ENCODE results near the gene LOXHD1. TPM values are rescaled to one million over a fixed set of nuclear protein-coding genes. Genes with fewer than 3 reads are reported as not detected.

The LOXHD1 gene
- total and polyA plus RNA-seq, 3 donors from 2014 or later: 11.3 to 59.4 (median 29.6) TPM

GRCh38 chr18:46570134-46570533 lies 86.9 kb downstream of the LOXHD1 start:
- Histone ChIP-seq H3K4me3 (no peak overlapping the region), H3K27me3 (no peaks in the 10 kb centered on the region), H3K36me3 (ENCODE audit: low read depth, missing control alignments) (no peaks in the 10 kb centered on the region), H3K9me3 (no peaks in the 10 kb centered on the region), H3K4me1 (no peaks in the 10 kb centered on the region), H3K27ac (no peak overlapping the region)
- 73 to 86% methylated on average over 5 of the region's 5 CpGs for WGBS, 2 donors
- no peak for TF ChIP-seq POLR2A (IDR thresholded peaks at IDR 0.05)
- no peak for TF ChIP-seq CTCF (IDR thresholded peaks at IDR 0.05)
- DNase-seq: no peak
- intact Hi-C loops (cut with DNase I; ENCODE audit: low total_unique reads): no loop called here

- no peaks in the 10 kb centered on the region for H3K36me3 ChIP-seq (ENCODE audit: low read depth, missing control alignments)
- H3K27me3 ChIP-seq: no peaks in the 10 kb centered on the region
- no peaks in the 10 kb centered on the region for H3K4me1 ChIP-seq
- no peak overlapping the region for H3K4me3 ChIP-seq
- no peak for DNase-seq
- intact Hi-C loops (cut with DNase I; ENCODE audit: low total_unique reads): no loop called here
- no peaks in the 10 kb centered on the region for H3K9me3 ChIP-seq
- no peak overlapping the region for H3K27ac ChIP-seq
- 83 to 89% methylated on average over 7 of the region's 7 CpGs for WGBS, 2 donors
- TF ChIP-seq POLR2A (IDR thresholded peaks at IDR 0.05) (no peak), CTCF (IDR thresholded peaks at IDR 0.05) (no peak)
Observed at GRCh38 chr18:46569211-46569610, 87.8 kb downstream of the LOXHD1 start.

- intact Hi-C loops (cut with DNase I; ENCODE audit: low total_unique reads): no loop called here
- Histone ChIP-seq H3K36me3 (ENCODE audit: low read depth, missing control alignments) (no peaks in the 10 kb centered on the region), H3K4me3 (no peak overlapping the region), H3K27ac (no peak overlapping the region), H3K9me3 (no peaks in the 10 kb centered on the region), H3K4me1 (no peaks in the 10 kb centered on the region), H3K27me3 (no peaks in the 10 kb centered on the region)
- no peak for TF ChIP-seq CTCF (IDR thresholded peaks at IDR 0.05)
- no peak for TF ChIP-seq POLR2A (IDR thresholded peaks at IDR 0.05)
- DNase-seq: no peak
- 57 to 73% methylated on average over 2 of the region's 2 CpGs for WGBS, 2 donors
Observed at GRCh38 chr18:46567196-46567595, 89.8 kb downstream of the LOXHD1 start.

- Histone ChIP-seq H3K36me3 (ENCODE audit: low read depth, missing control alignments) (no peaks in the 10 kb centered on the region), H3K27me3 (no peaks in the 10 kb centered on the region), H3K4me3 (no peak overlapping the region), H3K4me1 (no peaks in the 10 kb centered on the region), H3K9me3 (no peaks in the 10 kb centered on the region), H3K27ac (no peak overlapping the region)
- intact Hi-C loops (cut with DNase I; ENCODE audit: low total_unique reads): no loop called here
- TF ChIP-seq CTCF (IDR thresholded peaks at IDR 0.05): no peak
- no peak for TF ChIP-seq POLR2A (IDR thresholded peaks at IDR 0.05)
- DNase-seq: no peak
- 69 to 86% methylated on average over 7 to 10 of the region's 10 CpGs for WGBS, 2 donors
Observed at GRCh38 chr18:46566111-46566510, 90.9 kb downstream of the LOXHD1 start.

- DNase-seq: no peak
- H3K4me3 ChIP-seq: no peak overlapping the region
- WGBS, 2 donors: 78 to 89% methylated on average over 5 of the region's 5 CpGs
- H3K27ac ChIP-seq: no peak overlapping the region
- H3K27me3 ChIP-seq: no peaks in the 10 kb centered on the region
- no peaks in the 10 kb centered on the region for H3K36me3 ChIP-seq (ENCODE audit: low read depth, missing control alignments)
- TF ChIP-seq POLR2A (IDR thresholded peaks at IDR 0.05): no peak
- no peak for TF ChIP-seq CTCF (IDR thresholded peaks at IDR 0.05)
- no peaks in the 10 kb centered on the region for H3K4me1 ChIP-seq
- intact Hi-C loops (cut with DNase I; ENCODE audit: low total_unique reads): no loop called here
- no peaks in the 10 kb centered on the region for H3K9me3 ChIP-seq
Observed at GRCh38 chr18:46565256-46565655, 91.8 kb downstream of the LOXHD1 start.

Measured in testis (tissue), 3 donors.